Suprapubic skin (tissue), 4 donors: ENCODE data around the gene LY6G5C. TPM values are rescaled to one million over a fixed set of nuclear protein-coding genes. Genes with fewer than 3 reads are reported as not detected.

ENCODE experiments used
- DNase-seq, 2 donors: peaks; one replicate each; pipeline ENCODE4 v3.0.0-alpha.2; 2019; ENCODE audit warnings: low spot score in 2 of 2
- H3K27ac ChIP-seq: fragments of 200-600 bp; sonication (generic); one replicate; pipeline ENCODE4 v1.5.1; 2019
- H3K27me3 ChIP-seq: fragments of 200-600 bp; sonication (generic); one replicate; pipeline ENCODE4 v1.5.1; 2019
- H3K36me3 ChIP-seq: fragments of 200-600 bp; sonication (generic); one replicate; pipeline ENCODE4 v1.5.1; 2019
- H3K4me1 ChIP-seq: fragments of 200-600 bp; sonication (generic); one replicate; pipeline ENCODE4 v1.5.1; 2019
- H3K4me3 ChIP-seq: fragments of 200-600 bp; sonication (generic); one replicate; pipeline ENCODE4 v1.5.1; 2019; ENCODE audit warnings: mild to moderate bottlenecking
- H3K9me3 ChIP-seq: fragments of 200-600 bp; sonication (generic); one replicate; pipeline ENCODE4 v1.5.1; 2019
- CTCF ChIP-seq, 2 donors: fragments of 200-600 bp in 1 of 2; fragments of 450-650 bp in 1 of 2; sonication (generic) in 1 of 2; IDR thresholded peaks; one replicate each; pipeline ENCODE4 v1.5.1; 2016 to 2019; ENCODE audit warnings: antibody characterized with exemption in 2 of 2, mild to moderate bottlenecking in 1 of 2, moderate library complexity in 1 of 2
- EP300 ChIP-seq: sonication (generic); formaldehyde crosslinking; IDR thresholded peaks from one replicate; pipeline ENCODE4 v1.6.1; 2017; ENCODE audit warnings: antibody characterized with exemption
- POLR2A ChIP-seq, 2 donors: fragments of 450-650 bp; IDR thresholded peaks; one replicate each; pipeline ENCODE4 v1.6.1; 2017; ENCODE audit warnings: antibody characterized with exemption in 2 of 2, mild to moderate bottlenecking in 2 of 2, moderate library complexity in 2 of 2
- POLR2AphosphoS5 ChIP-seq, 3 donors: sonication (generic); formaldehyde crosslinking; IDR thresholded peaks; one replicate each; pipeline ENCODE4 v1.6.1; 2017; ENCODE audit warnings: antibody characterized with exemption in 3 of 3
- WGBS: methylation state at CpG from one replicate; pipeline ENCODE4 v1.1.5; 2018; 5-methylcytosine and 5-hydroxymethylcytosine counted together
- total RNA-seq, 4 donors: library from RNA; depleted of rRNA; stranded (reverse); fragments of >200 nt; gene quantifications; one replicate each; pipeline ENCODE4 v1.1.0, GENCODE V29; 2016

Gene LY6G5C
- total RNA-seq, 4 donors from 2014 or later: 0.73 to 5.1 TPM; not detected in 2

- no peaks in the 10 kb centered on the region for H3K9me3 ChIP-seq
- WGBS: 93% methylated on average over 6 of the region's 6 CpGs
- no peak overlapping the region for H3K27ac ChIP-seq
- H3K27me3 ChIP-seq: no peaks in the 10 kb centered on the region
- no peaks in the 10 kb centered on the region for H3K4me1 ChIP-seq
- H3K4me3 ChIP-seq: no peak overlapping the region
- peaks cover 97% of the 10 kb centered on the region for H3K36me3 ChIP-seq
- TF ChIP-seq POLR2AphosphoS5 (IDR thresholded peaks at IDR 0.05) (no peak), EP300 (no peak), POLR2A (IDR thresholded peaks at IDR 0.05) (no peak), CTCF (IDR thresholded peaks at IDR 0.05) (no peak)
- DNase-seq: no peak
These were observed 37.9 kb downstream of the LY6G5C start for GRCh38 chr6:31642798-31643570.

- Histone ChIP-seq H3K4me3 (no peak overlapping the region), H3K27ac (no peak overlapping the region), H3K36me3 (peaks cover 98% of the 10 kb centered on the region), H3K9me3 (no peaks in the 10 kb centered on the region), H3K4me1 (no peaks in the 10 kb centered on the region), H3K27me3 (no peaks in the 10 kb centered on the region)
- WGBS: 85% methylated on average over 4 of the region's 4 CpGs
- no peak for DNase-seq
- TF ChIP-seq EP300 (no peak), POLR2A (IDR thresholded peaks at IDR 0.05) (no peak), POLR2AphosphoS5 (IDR thresholded peaks at IDR 0.05) (no peak), CTCF (IDR thresholded peaks at IDR 0.05) (no peak)
These were observed 39.5 kb downstream of the LY6G5C start for GRCh38 chr6:31641370-31641769.

GRCh38 chr6:31640612-31641011, 40.3 kb downstream of the LY6G5C start:
- 87% methylated on average over 6 of the region's 6 CpGs for WGBS
- H3K36me3 ChIP-seq: peaks cover 98% of the 10 kb centered on the region
- no peaks in the 10 kb centered on the region for H3K9me3 ChIP-seq
- TF ChIP-seq POLR2AphosphoS5 (IDR thresholded peaks at IDR 0.05): no peak
- TF ChIP-seq POLR2A (IDR thresholded peaks at IDR 0.05): no peak
- no peak for TF ChIP-seq EP300
- no peak for TF ChIP-seq CTCF (IDR thresholded peaks at IDR 0.05)
- no peaks in the 10 kb centered on the region for H3K4me1 ChIP-seq
- no peak overlapping the region for H3K4me3 ChIP-seq
- no peak for DNase-seq
- no peaks in the 10 kb centered on the region for H3K27me3 ChIP-seq
- H3K27ac ChIP-seq: no peak overlapping the region

GRCh38 chr6:31639449-31639861, 41.4 kb downstream of the LY6G5C start:
- peaks cover 98% of the 10 kb centered on the region for H3K36me3 ChIP-seq
- 79% methylated on average over 10 of the region's 10 CpGs for WGBS
- no peaks in the 10 kb centered on the region for H3K9me3 ChIP-seq
- no peak for DNase-seq
- H3K27ac ChIP-seq: no peak overlapping the region
- TF ChIP-seq POLR2AphosphoS5 (IDR thresholded peaks at IDR 0.05) (no peak), POLR2A (IDR thresholded peaks at IDR 0.05) (no peak), EP300 (no peak), CTCF (IDR thresholded peaks at IDR 0.05) (no peak)
- no peak overlapping the region for H3K4me3 ChIP-seq
- no peaks in the 10 kb centered on the region for H3K27me3 ChIP-seq
- no peaks in the 10 kb centered on the region for H3K4me1 ChIP-seq

- Histone ChIP-seq H3K27ac (no peak overlapping the region), H3K4me3 (no peak overlapping the region), H3K4me1 (no peaks in the 10 kb centered on the region), H3K9me3 (no peaks in the 10 kb centered on the region), H3K36me3 (peaks cover 98% of the 10 kb centered on the region), H3K27me3 (no peaks in the 10 kb centered on the region)
- no peak for DNase-seq
- no peak for TF ChIP-seq POLR2AphosphoS5 (IDR thresholded peaks at IDR 0.05)
- TF ChIP-seq POLR2A (IDR thresholded peaks at IDR 0.05): no peak
- no peak for TF ChIP-seq CTCF (IDR thresholded peaks at IDR 0.05)
- TF ChIP-seq EP300: no peak
- WGBS: 75% methylated on average over 8 of the region's 9 CpGs
These were observed 41.8 kb downstream of the LY6G5C start for GRCh38 chr6:31639043-31639442.
